Measurements from ENCODE around the gene CPAMD8. TPM values are rescaled to one million over a fixed set of nuclear protein-coding genes. Genes with fewer than 3 reads are reported as not detected.

CPAMD8 gene
- total and polyA plus RNA-seq, 10 of the 15 experiments (the other 5 are each of a cell fraction or from before 2014, with no cell fraction given), result 0.12 to 0.97 (median 0.25) TPM; not detected in 3

DNA sequence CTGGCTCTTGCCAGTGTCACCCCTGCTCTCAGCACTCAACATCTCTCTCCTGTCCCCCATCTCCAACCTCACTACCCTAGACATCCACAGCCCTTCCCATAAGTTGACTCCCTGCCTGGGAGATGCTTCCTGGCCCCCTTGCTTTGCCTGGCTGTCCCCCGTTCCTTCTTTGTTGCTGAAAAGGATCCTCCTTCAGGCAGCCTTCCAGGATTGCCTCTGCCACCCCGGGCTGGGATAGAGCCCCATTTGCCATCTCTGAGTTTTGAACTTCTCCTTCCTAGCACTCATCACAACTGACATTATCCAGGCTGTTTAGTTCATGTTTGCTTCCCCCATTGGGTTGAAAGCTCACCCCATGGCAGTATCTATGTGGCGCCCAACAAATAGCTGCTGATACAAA, 20.0 kb downstream of the CPAMD8 start (continued):
- TF ChIP-seq, protein P1, sequence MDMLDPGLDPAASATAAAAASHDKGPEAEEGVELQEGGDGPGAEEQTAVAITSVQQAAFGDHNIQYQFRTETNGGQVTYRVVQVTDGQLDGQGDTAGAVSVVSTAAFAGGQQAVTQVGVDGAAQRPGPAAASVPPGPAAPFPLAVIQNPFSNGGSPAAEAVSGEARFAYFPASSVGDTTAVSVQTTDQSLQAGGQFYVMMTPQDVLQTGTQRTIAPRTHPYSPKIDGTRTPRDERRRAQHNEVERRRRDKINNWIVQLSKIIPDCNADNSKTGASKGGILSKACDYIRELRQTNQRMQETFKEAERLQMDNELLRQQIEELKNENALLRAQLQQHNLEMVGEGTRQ (IDR thresholded peaks at IDR 0.05; ENCODE audit: borderline replicate concordance, low read depth, low read length), result no peak

DNA sequence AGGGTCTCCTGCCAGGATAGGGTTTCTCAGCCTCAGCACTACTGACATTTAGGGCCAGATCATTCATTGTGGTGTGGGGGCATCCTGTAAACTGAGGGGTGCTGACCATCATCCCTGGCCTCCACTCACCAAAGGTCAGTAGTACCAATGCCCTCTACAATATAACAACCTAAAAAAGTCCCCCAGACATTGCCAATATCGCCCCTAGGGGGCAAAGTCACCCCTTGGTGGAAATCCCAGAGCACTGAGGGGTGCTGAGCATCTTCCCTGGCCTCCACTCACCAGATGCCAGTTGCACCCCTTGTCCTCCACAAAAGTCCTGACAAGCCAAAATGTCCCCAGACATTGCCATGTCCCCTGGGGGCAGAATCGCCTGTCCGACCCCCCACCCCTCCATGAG, 21.6 kb downstream of the CPAMD8 start:
- POLR2A ChIA-PET, result no interaction called here
- RAD21 ChIA-PET (ENCODE audit: unreplicated experiment), result no interaction called here
- no TSS peak for BruUV-seq (replicated peaks)
- Histone ChIP-seq H3K4me1 (ENCODE audit: control insufficient read depth, insufficient read depth, low read length) (no peaks in the 10 kb centered on the region), H3K9ac (ENCODE audit: control insufficient read depth, insufficient read depth, low read length) (no peak overlapping the region), H3K27me3 (replicated peaks in 1 of 2; ENCODE audit: control insufficient read depth in 2 of 2, insufficient read depth in 2 of 2, low read length in 1 of 2) (no peaks in the 10 kb centered on the region), H2AFZ (ENCODE audit: control insufficient read depth, low read depth, low read length) (no peak overlapping the region), H3K4me3 (no peak overlapping the region), H3K36me3 (ENCODE audit: control insufficient read depth in 2 of 2, insufficient read depth in 2 of 2, low read length in 1 of 2) (no peaks in the 10 kb centered on the region), H3K9me3 (replicated peaks; ENCODE audit: control insufficient read depth, insufficient read depth, low read length) (no peaks in the 10 kb centered on the region; the same call in 2 of the 3 replicates), H3K79me2 (ENCODE audit: control insufficient read depth, insufficient read depth, low read length) (no peaks in the 10 kb centered on the region), H4K20me1 (ENCODE audit: control insufficient read depth, insufficient read depth) (no peaks in the 10 kb centered on the region), H3K27ac (ENCODE audit: control insufficient read depth, insufficient read depth) (no peak overlapping the region), H3K4me2 (ENCODE audit: control insufficient read depth, insufficient read depth) (no peak overlapping the region)
- DNase-seq (ENCODE audit: low read depth, low spot score) (no peak), ATAC-seq (no peak), FAIRE-seq (peak; percentile 41)
- 26% methylated on average over 3 of the region's 3 CpGs for WGBS (ENCODE audit: insufficient coverage, insufficient replicate concordance, low lambda C conversion rate, missing lambda C conversion rate)
- CTCF ChIA-PET, result interaction anchor here (0.8 kb wide), 1 partner anchor 59 kb away, joined by 3 read pairs; no protein-coding TSS in a partner anchor
- TF ChIP-seq CHD2 (IDR thresholded peaks at IDR 0.05; ENCODE audit: borderline replicate concordance, low read depth, low read length) (no peak), RCOR1 (conservative IDR thresholded peaks at IDR 0.05; ENCODE audit: low read depth, low read length) (no peak), IKZF2 (IDR thresholded peaks at IDR 0.05) (no peak)
- TF ChIP-seq, protein P2, sequence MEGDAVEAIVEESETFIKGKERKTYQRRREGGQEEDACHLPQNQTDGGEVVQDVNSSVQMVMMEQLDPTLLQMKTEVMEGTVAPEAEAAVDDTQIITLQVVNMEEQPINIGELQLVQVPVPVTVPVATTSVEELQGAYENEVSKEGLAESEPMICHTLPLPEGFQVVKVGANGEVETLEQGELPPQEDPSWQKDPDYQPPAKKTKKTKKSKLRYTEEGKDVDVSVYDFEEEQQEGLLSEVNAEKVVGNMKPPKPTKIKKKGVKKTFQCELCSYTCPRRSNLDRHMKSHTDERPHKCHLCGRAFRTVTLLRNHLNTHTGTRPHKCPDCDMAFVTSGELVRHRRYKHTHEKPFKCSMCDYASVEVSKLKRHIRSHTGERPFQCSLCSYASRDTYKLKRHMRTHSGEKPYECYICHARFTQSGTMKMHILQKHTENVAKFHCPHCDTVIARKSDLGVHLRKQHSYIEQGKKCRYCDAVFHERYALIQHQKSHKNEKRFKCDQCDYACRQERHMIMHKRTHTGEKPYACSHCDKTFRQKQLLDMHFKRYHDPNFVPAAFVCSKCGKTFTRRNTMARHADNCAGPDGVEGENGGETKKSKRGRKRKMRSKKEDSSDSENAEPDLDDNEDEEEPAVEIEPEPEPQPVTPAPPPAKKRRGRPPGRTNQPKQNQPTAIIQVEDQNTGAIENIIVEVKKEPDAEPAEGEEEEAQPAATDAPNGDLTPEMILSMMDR (IDR thresholded peaks at IDR 0.05 in 2 of 3, conservative IDR thresholded peaks at IDR 0.05 in 1 of 3; ENCODE audit: control insufficient read depth in 2 of 3, extremely low read depth in 1 of 3, insufficient read depth in 1 of 3, low read depth in 3 of 3, low read length in 3 of 3), result peak in 1 of 3 experiments; percentile 24; a peak in 1 of 6 replicates
- SMC1A ChIA-PET (ENCODE audit: uncharacterized antibody, unreplicated experiment), result interaction anchor here (0.7 kb wide), 1 partner anchor 1681 kb away, joined by 3 read pairs; no protein-coding TSS in a partner anchor
- intact Hi-C loops (cut with micrococcal nuclease; ENCODE audit: unreplicated experiment) (no loop called here), in situ Hi-C loops (cut with MboI) (no loop called here)

Measured in GM12878 (cell line).